Panc1 (cell line): ENCODE measurements around the gene KRT82. TPM values are rescaled to one million over a fixed set of nuclear protein-coding genes. Genes with fewer than 3 reads are reported as not detected.

ENCODE experiments used
- ATAC-seq: fragments of 200-7000 bp; cut with Tn5 transposase; 2 replicates; pipeline ENCODE4 v1.9.1; 2020; ENCODE audit warnings: mild to moderate bottlenecking, moderate library complexity
- BruUV-seq: library from RNA; stranded (reverse); fragments of 400-500 nt; replicated peaks from 2 replicates; lab custom pipeline; 2021; lab: Mats Ljungman, UMichigan
- CTCF ChIA-PET: fragments of 300-600 bp; sonication (Branson Sonifier 250); formaldehyde crosslinking; loops from one replicate; lab custom pipeline; 2022; ENCODE audit warnings: antibody characterized with exemption; lab: Charles Lee
- POLR2A ChIA-PET: fragments of 300-600 bp; sonication (Branson Sonifier 250); formaldehyde crosslinking; loops from one replicate; lab custom pipeline; 2022; ENCODE audit warnings: antibody characterized with exemption; lab: Charles Lee
- DNase-seq: peaks from one replicate; pipeline ENCODE4 v3.0.0-alpha.2; 2010; ENCODE audit warnings: low read depth, low spot score
- H3K27ac ChIP-seq: 2 replicates; pipeline ENCODE4 v1.5.1; 2011; ENCODE audit warnings: mild to moderate bottlenecking, low read length, inconsistent platforms
- H3K27me3 ChIP-seq: fragments of 200-500 bp; sonication (Bioruptor generic); 2 replicates; pipeline ENCODE4 v1.6.0; 2014; ENCODE audit warnings: low read length, inconsistent platforms; ENCODE audit not compliant: control insufficient read depth, insufficient read depth
- H3K36me3 ChIP-seq: fragments of 200-500 bp; sonication (Bioruptor generic); 2 replicates; pipeline ENCODE4 v1.5.1; 2014; ENCODE audit warnings: inconsistent platforms, mild to moderate bottlenecking, low read length, moderate library complexity; ENCODE audit not compliant: control insufficient read depth, insufficient read depth
- H3K4me1 ChIP-seq: 2 replicates; pipeline ENCODE4 v1.5.1; 2011; ENCODE audit warnings: inconsistent platforms, mild to moderate bottlenecking, low read length, moderate library complexity; ENCODE audit not compliant: control insufficient read depth, insufficient read depth
- H3K4me3 ChIP-seq, 2 experiments: 2 replicates each; pipeline ENCODE4 v1.5.1; 2011 to 2012; ENCODE audit warnings: low read depth in 2 of 2, low read length in 2 of 2, mild to moderate bottlenecking in 2 of 2, inconsistent platforms in 1 of 2, moderate library complexity in 1 of 2
- H3K9me3 ChIP-seq: fragments of 200-500 bp; sonication (Bioruptor generic); 2 replicates; pipeline ENCODE4 v1.5.1; 2014; ENCODE audit warnings: low read depth, mild to moderate bottlenecking, inconsistent platforms, low read length, moderate library complexity; ENCODE audit not compliant: control insufficient read depth, insufficient read depth
- CTCF ChIP-seq: fragments of 450-650 bp; IDR thresholded peaks from 2 replicates; pipeline ENCODE4 v1.5.1; 2017; ENCODE audit warnings: mild to moderate bottlenecking
- POLR2AphosphoS5 ChIP-seq: IDR thresholded peaks from 2 replicates; pipeline ENCODE4 v1.6.1; 2012; ENCODE audit warnings: mild to moderate bottlenecking, low read depth, low read length, moderate library complexity
- REST ChIP-seq, 2 experiments: IDR thresholded peaks; 2 replicates each; pipeline ENCODE4 v1.6.1; 2011 to 2012; ENCODE audit warnings: low read depth in 2 of 2, control low read depth in 1 of 2, low read length in 1 of 2, mild to moderate bottlenecking in 1 of 2, moderate library complexity in 1 of 2; ENCODE audit not compliant: insufficient read depth in 1 of 2
- SIN3A ChIP-seq: IDR thresholded peaks from 2 replicates; pipeline ENCODE4 v1.6.1; 2012; ENCODE audit warnings: low read depth, mild to moderate bottlenecking, low read length, moderate library complexity, borderline replicate concordance; ENCODE audit not compliant: insufficient read depth
- TCF7L2 ChIP-seq: IDR thresholded peaks from 2 replicates; pipeline ENCODE4 v1.6.1; 2011; ENCODE audit warnings: mild to moderate bottlenecking, low read depth, low read length, inconsistent platforms
- in situ Hi-C: cut with HindIII; loops from 2 replicates; pipeline ENCODE4 v1.10.0; 2016; ENCODE audit warnings: low sequenced_read_pairs, low pct_unique_long_range_greater_than_20kb
- intact Hi-C: fragments of 100-400 bp; cut with micrococcal nuclease; formaldehyde crosslinking; loops from one replicate; pipeline ENCODE4 v1.10.0; 2022; ENCODE audit not compliant: unreplicated experiment
- total RNA-seq: library from RNA; stranded (reverse); gene quantifications from one replicate; pipeline ENCODE4 v1.2.1, GENCODE V29; 2021; ENCODE audit not compliant: unreplicated experiment

Gene KRT82
- total RNA-seq, 1 experiment from 2014 or later, result not detected

- ChIA-PET CTCF (interaction anchor here (1.8 to 2.1 kb wide), 2 partner anchors 495 to 499 kb away, joined by 4 to 6 read pairs; no protein-coding TSS in a partner anchor), POLR2A (no interaction called here)
- intact Hi-C loops, result loop anchor here (5.0 to 10.0 kb wide), 2 partner anchors 216 to 506 kb away; no protein-coding TSS in a partner anchor
- TF ChIP-seq POLR2AphosphoS5 (no peak), SIN3A (no peak)
- Histone ChIP-seq H3K4me3 (no peak overlapping the region), H3K9me3 (no peaks in the 10 kb centered on the region), H3K27me3 (no peaks in the 10 kb centered on the region), H3K27ac (no peak overlapping the region), H3K36me3 (no peaks in the 10 kb centered on the region), H3K4me1 (no peaks in the 10 kb centered on the region; the same call in 1 of the 2 replicates)
- no TSS peak for BruUV-seq
- ATAC-seq (no peak), DNase-seq (no peak)
- in situ Hi-C loops, result no loop called here
Measured at GRCh38 chr12:52370926-52371608, 35.1 kb downstream of the KRT82 start.

DNA sequence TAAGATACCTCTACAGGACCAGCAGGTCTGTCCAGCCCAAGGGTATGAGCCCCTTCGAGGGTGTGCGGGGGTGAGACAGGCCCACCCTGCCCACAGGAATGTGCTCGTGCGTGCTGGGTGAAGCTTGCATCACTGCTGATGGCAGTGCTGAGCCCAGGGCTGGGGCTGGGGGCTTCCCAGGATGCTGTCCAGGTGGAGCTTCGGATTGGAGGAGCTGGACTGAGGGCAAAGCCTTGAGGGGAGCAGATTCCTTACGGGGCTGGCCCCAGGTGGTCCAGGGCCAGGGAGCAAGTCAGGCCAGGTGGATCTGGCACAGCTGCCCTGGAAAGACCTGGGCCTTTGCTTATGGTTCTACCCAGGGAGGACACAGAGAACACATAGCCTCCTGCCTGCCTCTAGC is 36.3 kb downstream of the KRT82 start:
- Histone ChIP-seq H3K4me3 (no peak overlapping the region), H3K27ac (no peak overlapping the region), H3K27me3 (no peaks in the 10 kb centered on the region), H3K36me3 (no peaks in the 10 kb centered on the region), H3K9me3 (no peaks in the 10 kb centered on the region), H3K4me1 (no peaks in the 10 kb centered on the region; the same call in 1 of the 2 replicates)
- BruUV-seq, result no TSS peak
- ChIA-PET CTCF (no interaction called here), POLR2A (no interaction called here)
- in situ Hi-C loops, result no loop called here
- ATAC-seq, result no peak
- intact Hi-C loops, result loop anchor here (5.0 to 10.0 kb wide), 2 partner anchors 215 to 507 kb away; no protein-coding TSS in a partner anchor
- TF ChIP-seq CTCF (no peak), REST (IDR thresholded peaks at IDR 0.05; ENCODE audit: insufficient read depth in 1 of 2, low read depth in 2 of 2, low read length in 1 of 2) (no peak), TCF7L2 (no peak), SIN3A (no peak), POLR2AphosphoS5 (no peak)
- DNase-seq, result no peak

GRCh38 chr12:52369211-52369610 is 36.9 kb downstream of the KRT82 start:
- ATAC-seq, result no peak
- Histone ChIP-seq H3K9me3 (no peaks in the 10 kb centered on the region), H3K27ac (no peak overlapping the region), H3K27me3 (no peaks in the 10 kb centered on the region), H3K36me3 (no peaks in the 10 kb centered on the region), H3K4me1 (no peaks in the 10 kb centered on the region; the same call in 1 of the 2 replicates), H3K4me3 (no peak overlapping the region)
- in situ Hi-C loops (no loop called here), intact Hi-C loops (no loop called here)
- TF ChIP-seq REST (IDR thresholded peaks at IDR 0.05; ENCODE audit: insufficient read depth in 1 of 2, low read depth in 2 of 2, low read length in 1 of 2) (no peak), TCF7L2 (no peak), CTCF (no peak), SIN3A (no peak), POLR2AphosphoS5 (no peak)
- ChIA-PET CTCF (interaction anchor here (0.5 kb wide), 1 partner anchor 225 kb away, joined by 7 read pairs; no protein-coding TSS in a partner anchor), POLR2A (no interaction called here)
- no peak for DNase-seq
- no TSS peak for BruUV-seq
